HL-60 (cell line): ENCODE measurements around the gene ERF.

Source experiments
- DNase-seq, 2 experiments: peaks; one replicate each; pipeline ENCODE4 v3.0.0-alpha.2; 2010 to 2020; ENCODE audit warnings: low read depth in 1 of 2, low spot score in 1 of 2
- H3K27ac ChIP-seq: fragments of 250-450 bp; sonication (Bioruptor Pico); replicated peaks from 2 replicates; pipeline ENCODE4 v1.5.1; 2020; ENCODE audit warnings: mild to moderate bottlenecking, moderate library complexity
- H3K27me3 ChIP-seq: fragments of 250-450 bp; sonication (Bioruptor Pico); 2 replicates; pipeline ENCODE4 v1.5.1; 2021; ENCODE audit warnings: mild to moderate bottlenecking, moderate library complexity; ENCODE audit not compliant: insufficient read depth, poor library complexity, severe bottlenecking
- H3K4me3 ChIP-seq: replicated peaks from 2 replicates; pipeline ENCODE4 v1.5.1; 2011; ENCODE audit warnings: mild to moderate bottlenecking, control low read depth, low read length; ENCODE audit not compliant: insufficient read depth
- CTCF ChIP-seq: IDR thresholded peaks from one replicate; pipeline ENCODE4 v1.5.1; 2011; ENCODE audit warnings: low read length, control low read depth, inconsistent platforms; ENCODE audit not compliant: insufficient read depth
- GABPA ChIP-seq: IDR thresholded peaks from 2 replicates; pipeline ENCODE4 v1.6.1; 2012; ENCODE audit warnings: low read depth
- POLR2AphosphoS5 ChIP-seq: IDR thresholded peaks from 2 replicates; pipeline ENCODE4 v1.6.1; 2012; ENCODE audit warnings: low read depth
- SPI1 ChIP-seq: IDR thresholded peaks from 2 replicates; pipeline ENCODE4 v1.6.1; 2012; ENCODE audit warnings: low read depth, mild to moderate bottlenecking, borderline replicate concordance
- TF ChIP-seq, protein P1 (sequence below): IDR thresholded peaks from 2 replicates; pipeline ENCODE4 v1.6.1; 2012; ENCODE audit warnings: low read depth; ENCODE audit not compliant: insufficient replicate concordance

Gene ERF

GRCh38 chr19:42225718-42226292 lies 29.1 kb downstream of the ERF start:
- DNase-seq = no peak
- Histone ChIP-seq H3K27me3 (no peaks in the 10 kb centered on the region), H3K27ac (no peak overlapping the region), H3K4me3 (no peak overlapping the region)
- no peak for TF ChIP-seq SPI1
- TF ChIP-seq, protein P1, sequence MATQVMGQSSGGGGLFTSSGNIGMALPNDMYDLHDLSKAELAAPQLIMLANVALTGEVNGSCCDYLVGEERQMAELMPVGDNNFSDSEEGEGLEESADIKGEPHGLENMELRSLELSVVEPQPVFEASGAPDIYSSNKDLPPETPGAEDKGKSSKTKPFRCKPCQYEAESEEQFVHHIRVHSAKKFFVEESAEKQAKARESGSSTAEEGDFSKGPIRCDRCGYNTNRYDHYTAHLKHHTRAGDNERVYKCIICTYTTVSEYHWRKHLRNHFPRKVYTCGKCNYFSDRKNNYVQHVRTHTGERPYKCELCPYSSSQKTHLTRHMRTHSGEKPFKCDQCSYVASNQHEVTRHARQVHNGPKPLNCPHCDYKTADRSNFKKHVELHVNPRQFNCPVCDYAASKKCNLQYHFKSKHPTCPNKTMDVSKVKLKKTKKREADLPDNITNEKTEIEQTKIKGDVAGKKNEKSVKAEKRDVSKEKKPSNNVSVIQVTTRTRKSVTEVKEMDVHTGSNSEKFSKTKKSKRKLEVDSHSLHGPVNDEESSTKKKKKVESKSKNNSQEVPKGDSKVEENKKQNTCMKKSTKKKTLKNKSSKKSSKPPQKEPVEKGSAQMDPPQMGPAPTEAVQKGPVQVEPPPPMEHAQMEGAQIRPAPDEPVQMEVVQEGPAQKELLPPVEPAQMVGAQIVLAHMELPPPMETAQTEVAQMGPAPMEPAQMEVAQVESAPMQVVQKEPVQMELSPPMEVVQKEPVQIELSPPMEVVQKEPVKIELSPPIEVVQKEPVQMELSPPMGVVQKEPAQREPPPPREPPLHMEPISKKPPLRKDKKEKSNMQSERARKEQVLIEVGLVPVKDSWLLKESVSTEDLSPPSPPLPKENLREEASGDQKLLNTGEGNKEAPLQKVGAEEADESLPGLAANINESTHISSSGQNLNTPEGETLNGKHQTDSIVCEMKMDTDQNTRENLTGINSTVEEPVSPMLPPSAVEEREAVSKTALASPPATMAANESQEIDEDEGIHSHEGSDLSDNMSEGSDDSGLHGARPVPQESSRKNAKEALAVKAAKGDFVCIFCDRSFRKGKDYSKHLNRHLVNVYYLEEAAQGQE = no peak
- no peak for TF ChIP-seq CTCF
- no peak for TF ChIP-seq POLR2AphosphoS5
- no peak for TF ChIP-seq GABPA

- H3K27ac ChIP-seq = no peak overlapping the region
- TF ChIP-seq POLR2AphosphoS5 (no peak), GABPA (no peak), SPI1 (no peak), CTCF (no peak)
- TF ChIP-seq, protein P1 = no peak
- DNase-seq = no peak
- no peaks in the 10 kb centered on the region for H3K27me3 ChIP-seq
- no peak overlapping the region for H3K4me3 ChIP-seq
Observed at GRCh38 chr19:42224940-42225717, 29.8 kb downstream of the ERF start.

DNA sequence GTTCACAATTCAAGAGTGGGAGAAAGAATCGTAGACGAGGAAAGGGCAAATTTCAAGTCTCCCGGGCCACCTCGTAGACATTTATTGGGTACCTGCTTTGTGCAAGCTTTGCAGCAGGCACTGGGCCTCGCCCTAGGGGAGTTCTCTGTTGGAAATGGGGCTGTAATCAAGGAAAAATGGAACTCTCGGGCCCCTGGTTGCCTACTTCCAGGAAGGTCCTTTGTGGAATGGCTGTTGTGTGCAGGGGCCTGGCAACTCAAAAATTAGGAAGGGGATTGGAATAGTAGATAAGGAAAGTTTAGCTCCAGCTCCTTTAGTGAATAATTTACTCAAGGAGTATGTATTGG lies 34.2 kb downstream of the ERF start:
- peak overlapping the region; percentile 80 for H3K27ac ChIP-seq
- no peaks in the 10 kb centered on the region for H3K27me3 ChIP-seq
- TF ChIP-seq SPI1 = no peak
- TF ChIP-seq POLR2AphosphoS5 = no peak
- no peak for TF ChIP-seq GABPA
- TF ChIP-seq CTCF = no peak
- TF ChIP-seq, protein P1 = no peak
- peak overlapping the region; percentile 95 for H3K4me3 ChIP-seq
- DNase-seq = no peak
